Spleen (tissue), 7 donors: Measurements from ENCODE around the gene EME1.

ENCODE experiments used
- POLR2A ChIP-seq, 3 donors: fragments of 450-650 bp; IDR thresholded peaks; one replicate each; pipeline ENCODE4 v1.5.1; 2017; ENCODE audit warnings: antibody characterized with exemption in 3 of 3, mild to moderate bottlenecking in 1 of 3
- TF ChIP-seq, protein P1 (sequence below), 11 experiments: fragments of 200-600 bp in 7 of 11; fragments of 450-650 bp in 4 of 11; sonication (generic) in 4 of 11; IDR thresholded peaks in 8 of 11; conservative IDR thresholded peaks in 3 of 11; 1 replicate in 7 of 11; 2 replicates in 4 of 11; pipeline versions ENCODE4 v1.4.0 to v1.8.0; 2016 to 2021; ENCODE audit warnings: antibody characterized with exemption in 11 of 11, inconsistent platforms in 4 of 11, mild to moderate bottlenecking in 1 of 11
- donor health status: DM: no; HTN: no; CAD: no; lungs with moderate emphysema.
- donor health status: DM: no; HTN: no; CAD: no.
- donor health status: DM: no; HTN: no; CAD: no.

DNA sequence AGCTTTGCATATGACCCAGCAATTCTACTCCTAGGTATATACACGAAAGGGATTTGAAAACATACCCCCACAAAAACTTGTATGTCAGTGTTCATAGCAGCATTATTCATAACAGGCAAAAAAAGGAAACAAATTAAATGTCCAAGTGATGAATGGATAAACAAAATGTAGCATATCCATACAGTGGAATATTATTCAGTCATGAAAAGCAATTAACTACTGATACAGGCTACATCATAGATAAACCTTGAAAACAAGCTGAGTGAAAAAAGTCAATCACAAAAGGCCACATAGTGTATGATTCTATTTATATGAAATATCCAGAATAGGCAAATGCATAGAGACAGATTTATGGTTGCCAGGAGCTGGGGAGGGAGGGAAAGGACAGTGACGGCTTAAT lies 676 bp downstream of the EME1 start:
- TF ChIP-seq, protein P1, sequence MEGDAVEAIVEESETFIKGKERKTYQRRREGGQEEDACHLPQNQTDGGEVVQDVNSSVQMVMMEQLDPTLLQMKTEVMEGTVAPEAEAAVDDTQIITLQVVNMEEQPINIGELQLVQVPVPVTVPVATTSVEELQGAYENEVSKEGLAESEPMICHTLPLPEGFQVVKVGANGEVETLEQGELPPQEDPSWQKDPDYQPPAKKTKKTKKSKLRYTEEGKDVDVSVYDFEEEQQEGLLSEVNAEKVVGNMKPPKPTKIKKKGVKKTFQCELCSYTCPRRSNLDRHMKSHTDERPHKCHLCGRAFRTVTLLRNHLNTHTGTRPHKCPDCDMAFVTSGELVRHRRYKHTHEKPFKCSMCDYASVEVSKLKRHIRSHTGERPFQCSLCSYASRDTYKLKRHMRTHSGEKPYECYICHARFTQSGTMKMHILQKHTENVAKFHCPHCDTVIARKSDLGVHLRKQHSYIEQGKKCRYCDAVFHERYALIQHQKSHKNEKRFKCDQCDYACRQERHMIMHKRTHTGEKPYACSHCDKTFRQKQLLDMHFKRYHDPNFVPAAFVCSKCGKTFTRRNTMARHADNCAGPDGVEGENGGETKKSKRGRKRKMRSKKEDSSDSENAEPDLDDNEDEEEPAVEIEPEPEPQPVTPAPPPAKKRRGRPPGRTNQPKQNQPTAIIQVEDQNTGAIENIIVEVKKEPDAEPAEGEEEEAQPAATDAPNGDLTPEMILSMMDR (IDR thresholded peaks at IDR 0.05 in 8 of 11, conservative IDR thresholded peaks at IDR 0.05 in 3 of 11): no peak
- no peak for TF ChIP-seq POLR2A (IDR thresholded peaks at IDR 0.05)
